ENCODE measurements around the gene TRIM39.

Gene TRIM39

DNA sequence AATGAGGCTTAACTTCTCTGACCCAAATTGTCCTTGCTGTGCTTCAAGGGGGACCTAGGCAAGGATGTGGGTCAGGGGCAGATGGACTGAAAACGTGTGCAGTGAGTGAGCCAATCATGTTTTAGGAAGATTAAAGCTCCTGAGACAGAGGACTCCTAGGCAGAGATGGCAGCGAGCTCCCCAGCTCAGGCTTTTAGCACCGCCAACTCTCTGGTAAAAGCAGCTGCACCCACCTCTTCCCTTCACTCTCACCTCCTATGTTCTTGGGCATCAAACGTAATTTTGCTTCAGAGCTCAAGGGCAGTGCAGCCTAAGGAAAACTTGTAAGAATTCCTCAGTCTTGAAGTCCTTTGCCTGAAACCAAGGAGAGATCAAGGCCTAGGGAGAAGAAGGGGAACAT lies 28.6 kb downstream of the TRIM39 start:
- no peak for TF ChIP-seq POLR2AphosphoS5 (IDR thresholded peaks at IDR 0.05; ENCODE audit: low read depth)
- TF ChIP-seq, protein P1, sequence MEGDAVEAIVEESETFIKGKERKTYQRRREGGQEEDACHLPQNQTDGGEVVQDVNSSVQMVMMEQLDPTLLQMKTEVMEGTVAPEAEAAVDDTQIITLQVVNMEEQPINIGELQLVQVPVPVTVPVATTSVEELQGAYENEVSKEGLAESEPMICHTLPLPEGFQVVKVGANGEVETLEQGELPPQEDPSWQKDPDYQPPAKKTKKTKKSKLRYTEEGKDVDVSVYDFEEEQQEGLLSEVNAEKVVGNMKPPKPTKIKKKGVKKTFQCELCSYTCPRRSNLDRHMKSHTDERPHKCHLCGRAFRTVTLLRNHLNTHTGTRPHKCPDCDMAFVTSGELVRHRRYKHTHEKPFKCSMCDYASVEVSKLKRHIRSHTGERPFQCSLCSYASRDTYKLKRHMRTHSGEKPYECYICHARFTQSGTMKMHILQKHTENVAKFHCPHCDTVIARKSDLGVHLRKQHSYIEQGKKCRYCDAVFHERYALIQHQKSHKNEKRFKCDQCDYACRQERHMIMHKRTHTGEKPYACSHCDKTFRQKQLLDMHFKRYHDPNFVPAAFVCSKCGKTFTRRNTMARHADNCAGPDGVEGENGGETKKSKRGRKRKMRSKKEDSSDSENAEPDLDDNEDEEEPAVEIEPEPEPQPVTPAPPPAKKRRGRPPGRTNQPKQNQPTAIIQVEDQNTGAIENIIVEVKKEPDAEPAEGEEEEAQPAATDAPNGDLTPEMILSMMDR (IDR thresholded peaks at IDR 0.05; ENCODE audit: insufficient read depth, low read length) = no peak
- TF ChIP-seq GABPA (IDR thresholded peaks at IDR 0.05; ENCODE audit: low read depth) = no peak
- TF ChIP-seq SPI1 (IDR thresholded peaks at IDR 0.05; ENCODE audit: borderline replicate concordance, low read depth) = no peak
- TF ChIP-seq, protein P2, sequence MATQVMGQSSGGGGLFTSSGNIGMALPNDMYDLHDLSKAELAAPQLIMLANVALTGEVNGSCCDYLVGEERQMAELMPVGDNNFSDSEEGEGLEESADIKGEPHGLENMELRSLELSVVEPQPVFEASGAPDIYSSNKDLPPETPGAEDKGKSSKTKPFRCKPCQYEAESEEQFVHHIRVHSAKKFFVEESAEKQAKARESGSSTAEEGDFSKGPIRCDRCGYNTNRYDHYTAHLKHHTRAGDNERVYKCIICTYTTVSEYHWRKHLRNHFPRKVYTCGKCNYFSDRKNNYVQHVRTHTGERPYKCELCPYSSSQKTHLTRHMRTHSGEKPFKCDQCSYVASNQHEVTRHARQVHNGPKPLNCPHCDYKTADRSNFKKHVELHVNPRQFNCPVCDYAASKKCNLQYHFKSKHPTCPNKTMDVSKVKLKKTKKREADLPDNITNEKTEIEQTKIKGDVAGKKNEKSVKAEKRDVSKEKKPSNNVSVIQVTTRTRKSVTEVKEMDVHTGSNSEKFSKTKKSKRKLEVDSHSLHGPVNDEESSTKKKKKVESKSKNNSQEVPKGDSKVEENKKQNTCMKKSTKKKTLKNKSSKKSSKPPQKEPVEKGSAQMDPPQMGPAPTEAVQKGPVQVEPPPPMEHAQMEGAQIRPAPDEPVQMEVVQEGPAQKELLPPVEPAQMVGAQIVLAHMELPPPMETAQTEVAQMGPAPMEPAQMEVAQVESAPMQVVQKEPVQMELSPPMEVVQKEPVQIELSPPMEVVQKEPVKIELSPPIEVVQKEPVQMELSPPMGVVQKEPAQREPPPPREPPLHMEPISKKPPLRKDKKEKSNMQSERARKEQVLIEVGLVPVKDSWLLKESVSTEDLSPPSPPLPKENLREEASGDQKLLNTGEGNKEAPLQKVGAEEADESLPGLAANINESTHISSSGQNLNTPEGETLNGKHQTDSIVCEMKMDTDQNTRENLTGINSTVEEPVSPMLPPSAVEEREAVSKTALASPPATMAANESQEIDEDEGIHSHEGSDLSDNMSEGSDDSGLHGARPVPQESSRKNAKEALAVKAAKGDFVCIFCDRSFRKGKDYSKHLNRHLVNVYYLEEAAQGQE (IDR thresholded peaks at IDR 0.05; ENCODE audit: insufficient replicate concordance, low read depth) = no peak
- no peak overlapping the region for H3K27ac ChIP-seq (replicated peaks)
- DNase-seq (ENCODE audit: low read depth in 1 of 2, low spot score in 1 of 2) = no peak
- H3K27me3 ChIP-seq (ENCODE audit: insufficient read depth, poor library complexity, severe bottlenecking) = peaks cover 10% of the 10 kb centered on the region
- no peak overlapping the region for H3K4me3 ChIP-seq (replicated peaks; ENCODE audit: insufficient read depth, low read length)

- no peak overlapping the region for H3K4me3 ChIP-seq (replicated peaks; ENCODE audit: insufficient read depth, low read length)
- H3K27me3 ChIP-seq (ENCODE audit: insufficient read depth, poor library complexity, severe bottlenecking) = peaks cover 18% of the 10 kb centered on the region
- TF ChIP-seq, protein P1 (IDR thresholded peaks at IDR 0.05; ENCODE audit: insufficient read depth, low read length) = no peak
- TF ChIP-seq, protein P2 (IDR thresholded peaks at IDR 0.05; ENCODE audit: insufficient replicate concordance, low read depth) = no peak
- TF ChIP-seq SPI1 (IDR thresholded peaks at IDR 0.05; ENCODE audit: borderline replicate concordance, low read depth) (no peak), GABPA (IDR thresholded peaks at IDR 0.05; ENCODE audit: low read depth) (no peak), POLR2AphosphoS5 (IDR thresholded peaks at IDR 0.05; ENCODE audit: low read depth) (no peak)
- no peak for DNase-seq (ENCODE audit: low read depth in 1 of 2, low spot score in 1 of 2)
- no peak overlapping the region for H3K27ac ChIP-seq (replicated peaks)
Observed at GRCh38 chr6:30356536-30356935, 29.8 kb downstream of the TRIM39 start.

GRCh38 chr6:30357678-30358540 lies 31.2 kb downstream of the TRIM39 start:
- no peak overlapping the region for H3K4me3 ChIP-seq (replicated peaks; ENCODE audit: insufficient read depth, low read length)
- no peak overlapping the region for H3K27ac ChIP-seq (replicated peaks)
- H3K27me3 ChIP-seq (ENCODE audit: insufficient read depth, poor library complexity, severe bottlenecking) = peaks cover 26% of the 10 kb centered on the region
- TF ChIP-seq POLR2AphosphoS5 (IDR thresholded peaks at IDR 0.05; ENCODE audit: low read depth) = no peak
- TF ChIP-seq, protein P1 (IDR thresholded peaks at IDR 0.05; ENCODE audit: insufficient read depth, low read length) = peak; percentile 62
- peak; percentile 12 to 42 for DNase-seq (ENCODE audit: low read depth in 1 of 2, low spot score in 1 of 2)
